HG03457 (cell line): Measurements from ENCODE around the gene RSRC1.

Source experiments
- ATAC-seq: cut with Tn5 transposase; IDR thresholded peaks from one replicate; pipeline ENCODE4 v1.9.1; 2021; ENCODE audit warnings: moderate number of reproducible peaks; ENCODE audit not compliant: unreplicated experiment

Gene RSRC1

DNA sequence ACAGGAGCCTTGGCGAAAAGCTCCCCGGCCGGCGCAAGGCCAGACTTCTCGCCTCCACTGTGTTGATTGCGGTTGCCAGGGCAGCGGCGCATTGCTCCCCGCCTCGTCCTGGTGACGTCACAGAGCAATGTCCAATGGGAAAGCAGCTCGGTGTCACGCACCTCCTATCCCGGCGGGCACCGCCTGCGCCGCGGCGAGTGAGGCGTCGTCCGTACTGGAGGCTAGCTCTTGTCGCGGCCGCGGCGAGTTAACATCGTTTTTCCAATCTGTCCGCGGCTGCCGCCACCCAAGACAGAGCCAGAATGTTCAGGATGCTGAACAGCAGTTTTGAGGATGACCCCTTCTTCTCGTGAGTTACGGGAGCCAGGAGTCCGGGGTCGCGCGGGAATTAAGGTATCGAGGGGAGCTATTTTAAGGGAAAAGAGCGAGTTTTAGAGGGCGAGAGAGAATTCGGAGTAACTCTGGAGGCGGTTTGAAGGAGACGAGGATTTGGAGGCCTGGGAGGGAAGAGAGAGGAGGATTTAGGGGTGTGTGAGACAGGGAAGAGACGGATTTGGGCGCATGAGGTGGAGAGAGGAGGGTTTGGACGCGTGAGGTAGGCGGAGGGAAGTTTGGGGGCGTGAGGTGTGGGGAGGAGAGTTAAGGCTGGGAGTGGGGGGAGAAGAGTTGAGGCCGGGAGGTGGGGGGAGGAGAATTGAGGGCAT, 461.3 kb downstream of the RSRC1 start, which contains the start of gene MLF1:
Gene MLF1 (plus strand): TSS at position 196 of the 704 bp plus-strand sequence. CDS start 107 bp downstream, at position 303.
- peak; percentile 100 for ATAC-seq

DNA sequence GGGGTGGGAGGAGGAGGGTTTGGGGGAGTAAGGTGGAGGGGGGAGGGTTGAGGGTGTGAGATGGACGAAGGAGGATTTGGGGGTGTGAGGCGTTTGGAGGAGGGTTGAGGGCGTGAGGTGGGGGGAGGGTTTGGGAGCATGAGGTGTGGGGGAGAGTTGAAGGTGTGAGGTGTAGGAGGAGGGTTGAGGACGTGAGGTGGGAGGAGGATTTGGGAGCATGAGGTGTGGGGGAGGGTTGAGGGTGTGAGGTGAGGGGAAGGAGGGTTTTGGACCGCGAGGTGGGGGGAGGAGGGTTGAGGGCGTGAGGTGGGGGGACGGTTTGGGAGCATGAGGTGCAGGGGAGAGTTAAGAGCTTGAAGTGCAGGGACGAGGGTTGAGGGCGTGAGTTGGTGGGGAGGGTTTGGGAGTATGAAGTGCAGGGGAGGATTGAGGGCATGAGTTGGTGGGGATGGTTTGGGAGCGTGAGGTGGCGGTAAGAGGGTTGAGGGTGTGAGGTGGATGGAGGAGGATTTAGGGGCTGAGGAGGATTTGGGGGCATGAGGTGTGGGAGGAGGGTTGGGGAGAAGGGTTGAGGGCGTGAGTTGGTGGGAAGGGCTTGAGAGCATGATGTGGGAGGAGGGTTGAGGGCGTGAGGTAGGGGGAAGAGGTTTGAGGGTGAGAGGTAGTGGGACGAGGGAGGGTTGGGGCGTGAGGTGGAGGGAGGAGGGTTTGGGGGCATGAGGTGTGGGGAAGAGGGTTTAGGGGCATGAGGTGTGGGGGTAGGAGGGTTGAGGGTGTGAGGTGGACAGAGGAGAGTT, 462.3 kb downstream of the RSRC1 start:
- no peak for ATAC-seq

DNA sequence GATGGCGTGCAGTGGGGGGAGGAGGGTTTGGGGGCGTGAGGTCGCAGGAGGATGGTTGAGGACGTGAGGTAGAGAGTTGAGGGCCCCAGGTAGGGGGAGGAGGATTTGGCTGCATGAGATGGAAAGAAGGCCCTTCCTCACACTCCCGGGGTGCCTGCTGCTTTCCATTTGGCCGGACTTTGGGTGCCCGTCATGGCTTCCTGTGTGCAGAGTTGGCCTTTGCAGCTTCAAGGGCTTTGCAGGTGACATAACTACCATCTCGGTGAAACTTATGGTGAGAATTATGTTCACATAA, 462.8 kb downstream of the RSRC1 start:
- no peak for ATAC-seq

GRCh38 chr3:158573714-158574113, 463.8 kb downstream of the RSRC1 start:
- no peak for ATAC-seq

GRCh38 chr3:158574646-158575045, 464.8 kb downstream of the RSRC1 start:
- no peak for ATAC-seq

GRCh38 chr3:158590223-158590622, 480.3 kb downstream of the RSRC1 start:
- no peak for ATAC-seq
